HG03060 (cell line): ENCODE data around the gene GBP7.

Experiments
- ATAC-seq: cut with Tn5 transposase; IDR thresholded peaks from one replicate; pipeline ENCODE4 v1.9.1; 2021; ENCODE audit warnings: low read depth, moderate number of reproducible peaks; ENCODE audit not compliant: unreplicated experiment

Gene GBP7

GRCh38 chr1:89125240-89125912 lies 50.4 kb downstream of the GBP7 start:
- no peak for ATAC-seq

DNA sequence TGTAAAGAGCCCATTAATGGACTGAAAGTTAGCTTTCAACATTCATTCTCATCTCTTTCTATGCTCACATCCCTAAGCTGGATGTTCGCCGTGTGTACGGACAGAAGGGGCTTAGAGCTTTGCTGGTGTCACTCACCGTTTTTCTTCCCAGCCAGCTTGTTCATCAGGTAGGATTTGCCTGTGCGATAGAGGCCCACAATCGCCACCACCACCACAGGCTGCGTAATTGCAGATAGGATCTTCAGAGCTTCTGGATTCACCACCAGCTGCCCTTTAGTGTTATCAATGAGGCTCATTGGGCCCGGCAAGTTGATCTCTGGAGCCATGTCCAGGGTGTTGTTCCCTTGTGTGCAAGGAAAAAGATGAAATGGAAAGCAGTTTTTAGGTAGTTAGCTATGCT lies 54.2 kb downstream of the GBP7 start:
- no peak for ATAC-seq

DNA sequence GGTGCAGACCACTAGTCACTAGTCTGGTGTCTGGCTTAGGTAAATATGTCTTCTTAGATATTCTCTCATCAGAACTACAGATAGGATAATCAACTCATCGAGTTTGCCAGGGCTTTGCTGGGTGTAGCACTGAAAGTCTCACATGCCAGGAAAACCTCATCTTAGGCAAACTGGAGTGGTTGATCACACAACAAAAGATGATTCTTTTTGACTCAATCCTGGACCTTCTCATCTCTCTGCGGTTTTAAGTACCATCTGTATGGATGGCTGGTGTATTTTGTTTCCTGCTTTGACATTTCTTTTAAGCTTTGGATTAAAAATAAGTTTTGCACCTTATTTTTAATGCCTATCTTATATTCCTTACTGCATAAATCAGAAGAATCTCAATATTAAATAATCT lies 61.1 kb downstream of the GBP7 start:
- no peak for ATAC-seq

DNA sequence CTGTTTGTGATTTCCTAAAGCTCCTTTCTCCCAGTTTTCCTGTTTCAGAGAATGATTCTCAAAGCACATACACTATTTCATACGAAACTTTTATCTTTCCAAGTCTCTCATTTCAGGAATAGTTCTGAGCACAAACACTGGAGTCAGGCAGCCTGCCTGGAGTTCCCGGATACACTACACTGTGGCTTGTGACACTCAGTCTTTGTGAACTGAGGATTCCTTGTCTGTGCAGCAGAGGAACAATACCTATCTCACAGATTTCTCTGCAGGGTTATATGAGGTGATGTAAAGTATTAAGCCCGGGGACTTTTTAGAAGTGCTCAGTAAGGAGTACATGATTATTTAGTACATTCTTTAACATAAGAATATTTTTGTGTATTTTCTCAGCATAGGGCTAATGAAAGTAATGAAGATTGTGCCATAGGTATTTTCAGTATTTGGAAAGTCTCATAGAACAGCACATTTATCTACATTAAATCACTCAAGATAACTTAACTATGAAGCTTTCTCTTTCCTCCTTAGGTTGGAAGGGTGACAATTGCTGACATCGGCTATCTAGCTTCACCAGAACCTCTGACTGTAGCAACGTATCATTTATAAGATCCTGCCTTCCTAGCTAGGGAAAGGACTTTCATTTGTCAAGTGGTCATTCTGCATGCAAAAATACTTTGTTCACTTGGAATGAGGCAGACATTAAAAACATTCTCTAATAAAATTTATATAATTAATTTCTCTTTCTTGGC lies 62.8 kb downstream of the GBP7 start:
- ATAC-seq, result no peak

GRCh38 chr1:89104687-89105086 lies 71.1 kb downstream of the GBP7 start:
- no peak for ATAC-seq

GRCh38 chr1:89104147-89104546 lies 71.7 kb downstream of the GBP7 start:
- no peak for ATAC-seq

DNA sequence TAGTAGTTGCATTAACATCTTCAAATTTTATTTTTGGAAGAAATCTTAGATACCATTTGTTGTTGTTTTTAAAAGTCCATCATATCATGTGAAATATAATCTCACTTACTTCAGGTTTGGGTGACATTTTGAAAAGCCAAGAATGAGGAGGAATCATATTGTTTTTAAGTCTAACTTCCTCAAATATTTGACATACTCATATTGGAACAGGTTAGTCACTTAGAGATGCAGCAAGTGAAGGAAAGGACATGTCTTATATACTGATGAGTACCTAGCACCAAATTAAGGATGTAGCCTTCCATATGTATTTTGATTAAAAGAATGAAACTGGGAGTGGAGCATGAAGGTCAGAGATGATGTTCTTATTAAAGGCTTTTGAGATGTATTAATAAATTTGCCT lies 73.8 kb downstream of the GBP7 start:
- ATAC-seq, result no peak

- ATAC-seq, result no peak
Measured at GRCh38 chr1:89100412-89100811, 75.4 kb downstream of the GBP7 start.

DNA sequence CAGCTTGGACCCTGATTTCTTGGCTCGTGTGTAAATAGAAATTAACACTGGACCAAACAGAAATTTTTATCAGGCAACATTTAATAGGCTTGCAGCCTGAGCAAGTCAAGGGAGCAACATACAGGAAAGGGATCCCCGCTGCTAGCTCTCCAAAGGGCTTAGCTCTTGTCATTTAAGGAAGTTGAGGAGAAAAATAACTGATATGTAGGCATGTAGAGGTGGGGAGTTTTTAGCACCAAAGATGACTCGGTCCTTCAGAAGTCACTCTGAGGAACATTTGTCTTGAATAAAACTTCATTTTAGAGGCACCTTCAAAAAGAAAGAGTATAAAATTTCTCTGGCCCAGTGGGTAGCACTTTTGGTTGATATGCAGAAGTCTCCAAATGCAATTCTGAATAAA lies 76.9 kb downstream of the GBP7 start:
- no peak for ATAC-seq

- no peak for ATAC-seq
Measured at GRCh38 chr1:89095737-89096136, 80.1 kb downstream of the GBP7 start.

- no peak for ATAC-seq
Measured at GRCh38 chr1:89089962-89090361, 85.8 kb downstream of the GBP7 start.

DNA sequence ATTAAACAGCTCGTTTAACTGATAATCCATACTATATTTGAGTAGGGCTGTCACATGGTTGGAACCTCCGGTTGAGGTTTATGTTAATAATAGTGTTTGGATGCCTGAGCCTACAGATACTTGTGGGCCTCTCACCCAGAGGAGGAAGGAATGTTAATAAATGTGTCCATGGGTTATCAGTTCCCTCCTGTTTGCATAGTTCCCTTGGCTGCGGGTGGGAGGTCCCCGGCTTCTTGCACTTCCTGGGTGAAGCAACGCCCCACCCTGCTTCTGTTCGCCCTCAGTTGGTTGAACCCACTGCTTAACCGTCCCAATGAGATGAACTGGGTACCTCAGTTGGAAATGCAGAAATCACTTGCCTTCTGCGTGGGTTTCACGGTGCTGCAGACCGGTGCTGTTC lies 87.2 kb downstream of the GBP7 start:
- no peak for ATAC-seq

DNA sequence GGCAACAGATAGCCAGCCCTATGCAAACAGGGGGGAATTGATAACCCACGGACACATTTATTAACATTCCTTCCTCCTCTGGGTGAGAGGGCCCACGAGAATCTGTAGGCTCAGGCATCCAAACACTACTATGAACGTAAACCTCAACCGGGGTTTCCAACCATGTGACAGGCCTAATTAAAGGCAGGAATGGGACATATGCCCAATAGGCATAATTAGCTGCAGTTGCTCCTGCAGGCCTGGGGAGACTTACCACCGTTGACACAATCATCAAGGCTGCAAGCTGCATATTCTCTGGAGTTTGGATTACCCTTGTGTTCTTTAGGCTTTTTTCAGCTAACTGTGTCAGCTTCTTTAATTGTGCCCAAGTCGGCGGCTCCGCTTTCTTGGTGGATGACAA lies 88.6 kb downstream of the GBP7 start:
- no peak for ATAC-seq

DNA sequence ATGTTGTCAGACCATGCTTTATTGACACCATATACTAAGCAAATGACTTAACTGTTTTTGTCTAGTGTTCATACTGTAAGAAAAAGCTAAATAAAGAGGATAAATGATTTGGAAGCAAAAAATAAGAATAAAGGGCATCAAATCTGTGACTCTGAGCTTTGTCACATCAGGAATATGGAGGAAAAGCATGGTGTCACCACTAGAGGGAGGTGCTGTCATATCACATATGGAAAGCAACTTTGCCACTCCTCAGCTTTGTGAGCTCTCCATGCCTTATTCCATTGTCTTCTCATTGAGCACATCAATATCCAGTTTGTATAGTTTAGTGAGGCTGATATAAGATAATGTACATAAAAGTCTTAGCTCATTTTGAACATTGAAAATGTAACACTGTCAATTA lies 90.0 kb downstream of the GBP7 start:
- no peak for ATAC-seq
